HT-29 (cell line): Measurements from ENCODE around the gene LYL1. TPM values are rescaled to one million over a fixed set of nuclear protein-coding genes. Genes with fewer than 3 reads are reported as not detected.
"Not testable (repeated sequence)": the region's sequence is repeated elsewhere in the genome, so short reads cannot be mapped to it uniquely, and the experiment has no call there.

Source experiments
- DNase-seq: peaks from one replicate; pipeline ENCODE4 v3.0.0-alpha.2; 2015; ENCODE audit warnings: low spot score
- total RNA-seq: library from RNA; depleted of rRNA; stranded (reverse); fragments of >200 nt; shearing (Covaris generic); gene quantifications from 2 replicates; pipeline ENCODE4 v1.2.3, GENCODE V29; 2014; rRNA removed

Gene LYL1
- total RNA-seq, result 1.8 and 2.5 TPM in 2 replicates

DNA sequence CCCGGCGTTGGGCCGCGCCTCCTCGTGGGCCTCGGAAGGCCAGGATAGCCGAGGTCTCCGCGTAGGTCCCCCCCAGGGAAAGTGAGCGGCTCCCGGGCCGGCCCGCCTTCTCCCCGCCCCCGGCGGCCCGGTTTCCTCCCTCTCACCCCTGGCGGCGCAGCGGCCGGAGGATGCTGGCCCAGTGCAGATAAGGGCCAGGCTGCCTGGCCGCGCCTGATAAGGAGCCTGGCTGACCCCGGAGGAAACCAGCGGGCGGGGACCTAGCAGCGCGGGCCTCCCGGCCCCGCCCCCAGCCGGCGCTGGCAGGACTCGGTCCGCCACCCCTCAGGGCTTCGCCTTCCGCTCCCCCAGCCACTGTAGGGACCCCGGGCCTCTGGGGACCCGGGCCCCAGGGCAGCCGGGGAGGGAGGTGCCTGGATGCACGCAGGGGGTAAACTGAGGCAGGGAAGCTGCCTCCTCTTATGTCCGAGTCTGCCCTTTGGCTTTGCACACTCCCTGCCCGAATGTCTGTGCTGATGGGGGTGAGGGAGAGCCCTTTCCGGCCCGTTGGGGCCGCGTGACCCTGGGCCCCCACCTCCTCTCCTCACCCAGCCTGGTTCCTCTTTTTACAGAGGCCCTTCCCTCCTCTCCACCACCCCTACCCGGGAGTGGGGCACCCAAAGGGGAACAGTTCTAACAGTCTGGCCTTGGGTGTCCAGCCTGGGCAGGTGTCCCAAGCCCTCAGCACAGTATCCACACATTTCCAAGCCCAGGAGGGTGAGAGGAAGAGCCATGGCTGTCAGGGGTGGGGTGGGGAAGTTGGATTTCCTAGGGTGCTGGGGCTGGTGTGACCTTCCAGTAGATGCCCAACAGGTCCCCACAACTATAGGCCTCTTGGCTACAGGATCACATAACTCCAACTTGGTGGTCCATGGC, at the start of gene LYL1:
LYL1 (minus strand) TSS at position 193 of the 915 bp plus-strand sequence. CDS start 1,687 bp downstream, outside the sequence.
- DNase-seq, result no peak

DNA sequence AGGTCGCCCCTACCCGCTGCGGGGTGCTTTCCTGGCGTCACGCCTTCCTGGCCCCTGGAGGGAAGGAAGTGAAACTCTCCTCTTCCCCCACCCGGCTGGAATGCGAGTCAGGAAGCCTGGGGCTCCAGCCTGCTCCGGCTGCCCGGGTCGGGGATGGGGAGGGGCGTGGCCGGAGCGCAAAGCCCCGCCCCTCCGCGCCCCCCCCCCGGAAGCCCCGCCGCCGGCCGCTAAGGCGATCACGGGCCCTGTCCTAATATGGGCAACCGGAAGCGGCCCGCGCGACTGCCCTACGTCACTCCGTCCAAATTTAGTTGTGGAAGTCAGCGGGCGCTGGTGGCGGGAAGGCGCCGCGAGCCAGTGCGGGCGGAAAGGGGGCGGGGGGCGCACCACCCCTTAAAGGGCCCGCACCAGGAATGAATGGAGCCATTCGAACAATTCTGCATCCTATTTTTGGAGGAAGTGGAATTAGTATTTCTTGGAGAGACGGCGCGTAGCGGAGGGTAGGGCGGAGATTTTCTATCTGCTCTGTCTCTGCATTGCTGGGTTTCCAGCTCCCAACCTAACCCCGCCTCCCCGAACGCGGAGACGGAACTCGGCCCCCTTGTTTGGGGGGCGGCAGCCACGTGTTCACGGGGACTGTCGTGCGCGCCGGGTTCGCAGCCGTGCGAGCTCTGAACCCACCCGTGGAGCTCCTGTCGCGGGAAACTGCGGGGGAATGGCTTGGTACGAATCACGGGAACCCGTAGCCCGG, 49.1 kb upstream of the LYL1 start:
- peak; percentile 91 for DNase-seq

DNA sequence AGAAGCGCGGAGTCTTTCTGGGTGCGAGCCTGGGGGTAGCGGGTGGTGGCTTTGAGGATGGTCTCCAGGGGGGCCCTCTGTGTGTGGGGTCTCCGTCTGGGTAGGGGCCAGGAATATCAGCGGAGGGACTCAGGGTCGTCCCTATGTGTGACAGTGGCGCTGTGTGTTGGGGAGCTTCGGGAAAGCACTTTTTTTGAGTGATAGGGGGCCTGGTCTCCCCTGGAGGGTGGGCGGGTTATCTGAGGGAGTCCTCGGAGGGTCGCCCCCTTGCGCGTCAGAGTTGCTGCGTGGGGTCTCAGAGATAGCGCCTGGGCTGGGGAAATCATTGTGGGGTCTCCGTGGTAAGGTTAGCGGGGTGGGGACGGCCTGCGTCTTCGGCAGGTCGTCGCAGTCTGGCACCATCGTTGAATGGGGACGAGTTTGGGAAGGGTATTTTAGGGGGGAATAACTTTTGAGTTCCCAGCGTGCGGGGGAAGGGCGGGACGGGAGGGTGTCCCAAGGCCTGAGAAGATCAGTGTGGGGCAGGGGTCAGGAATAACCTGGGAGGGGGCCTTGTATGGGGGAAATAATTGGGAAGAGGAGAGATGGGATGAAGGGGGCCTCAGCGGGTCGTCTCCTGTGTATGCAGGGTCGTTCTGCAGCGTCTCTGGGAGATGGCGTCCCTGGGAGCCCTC, 48.4 kb upstream of the LYL1 start:
- DNase-seq, result no peak

DNA sequence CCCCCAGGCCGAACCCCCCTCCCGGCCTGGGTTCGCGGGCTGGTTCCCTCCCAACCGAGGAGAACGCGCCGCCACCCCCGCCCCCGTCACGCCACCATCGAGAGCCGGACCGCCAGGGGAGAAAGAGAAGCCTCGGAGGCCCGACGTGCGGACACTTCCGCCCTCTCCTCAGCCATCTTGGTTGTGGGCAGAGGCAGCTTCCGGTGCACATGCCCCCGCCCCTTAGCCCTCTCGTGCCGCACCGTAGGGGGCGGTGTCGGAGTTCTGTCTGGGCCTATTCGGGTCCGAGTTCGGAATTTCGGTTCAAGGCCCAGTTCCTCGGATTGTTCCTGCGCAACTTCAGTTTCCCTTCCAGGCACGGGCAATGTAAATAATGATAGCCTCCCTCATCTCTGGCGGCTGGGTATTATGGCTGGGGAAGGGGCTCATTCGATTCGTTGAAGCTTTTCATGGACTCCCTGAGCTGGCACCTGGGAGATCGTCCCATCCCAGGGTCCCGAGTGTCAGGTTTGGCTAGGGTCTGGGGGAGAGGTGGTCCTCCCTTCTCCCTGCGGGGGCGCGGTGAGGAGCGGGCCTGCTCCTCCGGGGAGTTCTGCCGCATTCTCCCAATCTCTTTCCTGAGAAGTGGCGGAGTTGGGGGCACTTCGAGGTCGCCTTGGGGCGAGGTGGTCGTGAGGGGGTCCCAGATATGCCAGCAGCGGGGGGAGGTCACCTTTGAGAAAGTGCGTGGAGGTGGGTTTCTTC, 47.7 kb upstream of the LYL1 start, which contains the start of the genes IER2 and STX10:
IER2 (plus strand) TSS at position 225 of the 744 bp plus-strand sequence. CDS start 2,776 bp downstream, outside the sequence.
STX10 (minus strand) TSS at position 189 of the 744 bp plus-strand sequence. CDS start 202 bp downstream, outside the sequence.
- peak; percentile 84 for DNase-seq

DNA sequence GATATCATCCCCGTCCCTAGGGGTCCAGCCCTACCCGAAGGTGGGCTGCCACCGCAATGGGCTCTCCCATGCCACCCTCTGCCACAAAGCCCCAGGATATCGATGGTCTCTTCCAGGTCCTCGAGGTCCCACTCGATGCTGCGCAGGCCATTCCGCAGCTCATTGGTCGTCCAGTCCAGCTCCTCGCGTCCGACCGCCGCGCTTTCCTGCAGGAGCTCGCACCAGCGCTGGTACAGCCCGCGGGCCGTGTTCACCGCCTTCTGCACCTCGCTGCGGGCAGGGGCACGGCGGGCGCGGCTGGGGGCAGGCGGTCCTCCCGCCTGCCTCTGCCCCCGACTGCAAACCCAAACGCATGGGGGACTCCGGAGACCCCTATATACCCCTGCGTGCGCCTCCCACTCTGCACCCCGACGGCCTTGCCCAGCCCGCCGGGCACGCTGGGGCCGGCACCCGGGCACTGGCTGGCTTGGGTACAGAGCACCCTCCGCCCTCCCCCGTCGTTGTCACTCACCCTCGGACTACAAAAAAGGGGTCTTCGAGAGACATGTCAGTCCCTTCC, 47.0 kb upstream of the LYL1 start:
- peak; percentile 33 for DNase-seq

DNA sequence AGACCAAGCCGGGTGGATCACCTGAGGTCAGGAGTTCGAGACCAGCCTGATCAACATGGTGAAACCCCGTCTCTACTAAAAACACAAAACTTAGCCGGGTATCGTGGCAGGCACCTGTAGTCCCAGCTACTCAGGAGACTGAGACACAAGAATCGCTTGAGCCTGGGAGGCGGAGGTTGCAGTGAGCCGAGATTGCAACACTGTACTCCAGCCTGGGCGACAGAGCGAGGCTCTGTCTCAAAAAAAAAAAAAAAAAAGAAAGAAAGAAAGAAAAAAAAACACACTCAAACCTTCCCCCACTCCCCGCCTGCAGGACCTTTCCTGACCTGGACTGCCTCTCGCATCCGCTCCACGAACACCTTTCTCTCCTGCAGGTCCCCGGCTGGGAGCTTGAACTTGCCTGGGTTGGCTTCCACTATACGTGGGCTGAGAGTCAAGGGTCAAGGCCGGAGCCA, 46.5 kb upstream of the LYL1 start:
- not testable (repeated sequence) for DNase-seq

DNA sequence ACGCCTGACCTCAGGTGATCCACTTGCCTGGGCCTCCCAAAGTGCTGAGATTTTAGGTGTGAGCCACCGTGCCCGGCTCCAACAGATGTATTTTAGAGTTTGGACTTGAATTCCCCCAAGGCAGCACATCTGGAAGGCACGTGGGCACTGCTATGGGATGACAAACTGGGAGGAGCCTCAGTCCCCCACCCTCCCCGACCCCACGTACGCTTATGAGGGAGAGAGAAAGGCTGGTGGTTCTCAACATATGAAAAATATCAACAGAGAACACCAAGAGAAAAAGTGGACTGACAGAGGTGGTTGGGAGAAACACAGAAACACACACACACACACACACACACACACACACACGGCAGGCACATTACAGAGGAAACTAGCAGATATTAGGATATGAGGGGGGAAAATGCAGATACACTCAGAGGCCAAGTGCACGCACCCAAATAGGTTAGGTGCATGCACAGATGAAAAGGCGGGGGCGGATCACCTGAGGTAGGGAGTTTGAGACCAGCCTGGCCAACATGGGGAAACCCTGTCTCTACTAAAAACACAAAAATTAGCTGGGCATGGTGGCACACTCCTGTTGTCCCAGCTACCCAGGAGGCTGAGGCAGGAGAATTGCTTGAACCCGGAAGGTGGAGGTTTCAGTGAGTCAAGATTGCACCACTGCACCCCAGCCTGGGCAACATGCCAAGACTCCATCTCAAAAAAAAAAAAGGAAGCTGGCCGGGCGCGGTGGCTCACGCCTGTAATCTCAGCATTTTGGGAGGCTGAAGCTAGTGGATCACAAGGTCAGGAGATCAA, 44.3 kb upstream of the LYL1 start:
- DNase-seq, result no peak

DNA sequence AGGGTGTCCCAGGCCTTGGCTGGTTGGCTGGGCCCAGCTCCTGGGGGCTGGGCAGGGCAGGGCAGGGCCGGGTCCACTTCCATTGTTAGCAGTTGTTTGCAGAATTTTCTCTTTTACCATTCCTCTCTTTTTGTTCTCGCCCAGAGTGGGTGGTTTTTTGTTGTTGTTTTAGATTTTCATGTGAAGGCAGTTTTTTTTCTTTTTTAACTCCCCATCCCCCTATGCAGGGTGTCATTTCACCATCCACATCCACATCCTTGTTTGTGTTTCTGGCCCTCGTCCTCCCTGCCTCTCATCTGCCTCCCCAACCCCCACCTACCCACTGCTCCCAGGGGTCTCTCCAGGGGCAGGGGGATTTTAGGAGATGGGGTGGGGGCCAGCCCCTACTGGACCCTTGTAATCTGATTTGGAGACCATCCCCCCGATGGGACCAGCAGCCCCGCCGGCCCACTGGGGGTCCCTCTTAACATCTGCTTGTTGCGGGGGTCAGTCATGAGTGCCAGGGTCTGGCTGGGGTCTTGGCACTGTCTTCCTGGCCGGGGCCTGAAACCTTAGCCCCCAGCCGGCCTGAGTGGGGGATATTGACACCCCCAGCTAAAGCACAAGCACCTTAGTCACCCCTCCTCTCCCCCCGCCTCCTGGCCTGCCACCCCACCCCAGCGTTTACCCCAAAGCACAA, 37.1 kb upstream of the LYL1 start:
- DNase-seq, result no peak

DNA sequence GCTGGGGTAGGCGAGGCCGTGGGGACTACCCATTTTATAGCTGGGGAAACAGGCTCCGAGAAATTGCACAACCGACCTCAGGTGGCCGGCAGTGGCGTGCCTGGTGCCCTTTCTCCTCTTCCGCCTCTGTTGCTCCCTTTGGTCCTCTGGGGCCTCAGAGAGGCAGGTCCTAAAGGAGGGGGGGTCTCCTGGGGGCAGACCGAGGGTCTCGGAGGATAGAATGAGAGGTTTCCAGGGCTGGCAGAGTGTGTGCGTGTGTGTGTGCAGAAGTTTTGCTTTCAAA, 36.2 kb upstream of the LYL1 start:
- DNase-seq, result no peak

DNA sequence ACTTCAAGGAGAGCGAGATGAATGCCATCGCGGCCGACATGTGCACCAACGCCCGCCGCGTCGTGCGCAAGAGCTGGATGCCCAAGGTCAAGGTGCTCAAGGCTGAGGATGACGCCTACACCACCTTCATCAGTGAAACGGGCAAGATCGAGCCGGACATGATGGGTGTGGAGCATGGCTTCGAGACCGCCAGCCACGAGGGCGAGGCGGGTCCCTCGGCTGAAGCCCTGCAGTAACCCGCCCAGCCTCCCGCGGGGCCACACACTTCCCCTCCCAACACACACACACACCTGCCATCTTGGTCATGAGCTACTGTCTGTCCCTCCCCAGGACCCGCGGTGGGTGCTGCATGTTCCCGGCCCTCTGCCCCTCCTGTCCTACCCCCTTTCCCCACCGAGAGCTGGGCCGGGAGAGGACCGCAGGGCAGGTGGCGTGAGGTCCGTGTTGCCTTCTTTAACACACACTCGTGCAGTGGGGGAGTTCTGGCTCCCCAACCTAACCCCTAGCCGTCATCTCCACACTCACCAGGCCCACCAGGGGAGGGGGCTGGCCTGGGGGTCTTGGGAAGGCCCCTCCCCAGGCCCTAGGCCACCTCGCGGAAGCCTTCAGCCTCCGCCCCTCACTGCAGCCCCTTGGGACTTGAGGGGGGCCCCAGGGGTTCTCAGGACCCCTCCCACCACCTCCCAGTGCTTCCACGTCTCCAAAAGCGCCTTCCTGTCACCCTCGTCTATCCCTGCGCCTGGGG, 35.7 kb upstream of the LYL1 start:
- DNase-seq, result no peak

DNA sequence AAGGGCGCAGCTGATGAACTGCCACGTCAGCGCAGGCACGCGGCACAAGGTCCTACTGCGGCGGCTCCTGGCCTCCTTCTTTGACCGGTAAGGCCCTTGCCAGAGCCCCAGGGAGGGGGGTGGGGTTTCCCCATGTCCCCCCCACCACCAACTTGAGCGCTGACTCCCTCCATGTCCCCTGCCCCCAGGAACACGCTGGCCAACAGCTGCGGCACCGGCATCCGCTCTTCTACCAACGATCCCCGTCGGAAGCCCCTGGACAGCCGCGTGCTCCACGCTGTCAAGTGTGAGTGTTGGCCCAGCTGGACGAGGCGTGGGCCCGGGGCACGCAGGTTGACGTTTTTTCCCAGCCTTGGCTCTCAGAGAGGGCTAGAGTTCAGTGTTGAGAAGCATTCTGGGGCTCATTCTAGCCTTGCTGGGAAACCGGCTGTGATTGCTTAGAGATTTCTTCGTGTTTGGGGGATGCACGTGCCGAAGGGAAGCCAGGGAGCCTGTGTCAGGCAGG, 34.7 kb upstream of the LYL1 start:
- no peak for DNase-seq

DNA sequence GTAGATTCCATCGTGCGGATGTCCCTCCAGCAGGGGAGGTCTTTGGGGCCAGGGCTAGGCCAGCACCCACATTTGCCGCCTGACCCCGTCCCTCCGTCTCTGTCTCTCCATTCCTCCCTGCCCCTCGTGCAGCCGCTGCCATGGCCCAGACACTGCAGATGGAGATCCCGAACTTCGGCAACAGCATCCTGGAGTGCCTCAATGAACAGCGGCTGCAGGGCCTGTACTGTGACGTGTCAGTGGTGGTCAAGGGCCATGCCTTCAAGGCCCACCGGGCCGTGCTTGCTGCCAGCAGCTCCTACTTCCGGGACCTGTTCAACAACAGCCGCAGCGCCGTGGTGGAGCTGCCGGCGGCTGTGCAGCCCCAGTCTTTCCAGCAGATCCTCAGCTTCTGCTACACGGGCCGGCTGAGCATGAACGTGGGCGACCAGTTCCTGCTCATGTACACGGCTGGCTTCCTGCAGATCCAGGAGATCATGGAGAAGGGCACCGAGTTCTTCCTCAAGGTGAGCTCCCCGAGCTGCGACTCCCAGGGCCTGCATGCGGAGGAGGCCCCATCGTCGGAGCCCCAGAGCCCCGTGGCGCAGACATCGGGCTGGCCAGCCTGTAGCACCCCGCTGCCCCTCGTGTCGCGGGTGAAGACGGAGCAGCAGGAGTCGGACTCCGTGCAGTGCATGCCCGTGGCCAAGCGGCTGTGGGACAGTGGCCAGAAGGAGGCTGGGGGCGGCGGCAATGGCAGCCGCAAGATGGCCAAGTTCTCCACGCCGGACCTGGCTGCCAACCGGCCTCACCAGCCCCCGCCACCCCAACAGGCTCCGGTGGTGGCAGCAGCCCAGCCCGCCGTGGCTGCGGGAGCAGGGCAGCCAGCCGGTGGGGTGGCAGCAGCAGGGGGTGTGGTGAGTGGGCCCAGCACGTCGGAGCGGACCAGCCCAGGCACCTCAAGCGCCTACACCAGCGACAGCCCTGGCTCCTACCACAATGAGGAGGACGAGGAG, 32.7 kb upstream of the LYL1 start:
- DNase-seq, result no peak

DNA sequence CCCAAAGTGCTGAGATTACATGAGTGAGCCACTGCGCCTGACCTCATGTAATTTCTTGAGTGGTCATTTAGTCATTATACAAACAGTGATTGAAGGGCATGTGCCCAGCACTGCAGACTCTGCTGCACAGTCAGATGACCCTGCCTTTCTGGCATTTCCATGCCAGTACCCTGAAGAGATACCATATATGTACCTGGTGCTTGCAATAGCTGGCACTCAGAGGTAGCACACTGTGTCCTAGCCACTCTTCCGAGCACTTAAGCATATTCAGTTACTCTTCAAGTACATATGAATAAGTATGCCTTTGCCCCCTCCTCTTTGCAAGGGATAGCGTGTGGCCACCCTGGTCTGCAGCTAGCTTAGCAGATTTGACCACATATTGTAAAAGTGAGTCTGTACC, 32.0 kb upstream of the LYL1 start:
- no peak for DNase-seq

DNA sequence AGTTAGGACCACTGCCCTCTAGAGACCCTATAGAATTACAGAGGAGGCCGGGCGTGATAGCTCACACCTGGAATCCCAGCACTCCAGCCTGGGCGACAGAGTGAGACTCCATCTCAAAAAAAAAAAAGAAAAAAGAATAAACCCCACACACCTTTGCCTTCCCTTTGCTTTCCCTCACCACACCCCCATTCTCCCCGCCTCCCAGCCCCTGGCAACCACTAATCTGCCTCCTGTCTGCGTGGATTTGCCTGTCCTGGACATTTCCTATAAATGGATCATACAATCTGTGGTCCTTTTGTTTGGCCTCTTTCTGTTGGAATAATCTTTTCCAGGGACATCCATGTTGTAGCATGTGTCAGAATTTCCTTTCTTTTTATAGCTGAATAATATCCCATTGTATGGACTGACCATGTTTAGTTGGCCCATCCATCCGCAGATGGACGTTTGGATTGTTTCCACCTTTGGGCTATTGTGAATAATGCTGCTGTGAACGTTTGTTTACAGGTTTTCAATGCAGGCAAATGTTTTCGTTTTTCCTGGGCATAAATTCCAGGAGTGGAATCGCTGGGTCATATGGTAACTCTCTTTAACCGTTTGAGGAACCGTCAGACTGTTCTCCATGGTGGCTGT, 30.7 kb upstream of the LYL1 start:
- no peak for DNase-seq

DNA sequence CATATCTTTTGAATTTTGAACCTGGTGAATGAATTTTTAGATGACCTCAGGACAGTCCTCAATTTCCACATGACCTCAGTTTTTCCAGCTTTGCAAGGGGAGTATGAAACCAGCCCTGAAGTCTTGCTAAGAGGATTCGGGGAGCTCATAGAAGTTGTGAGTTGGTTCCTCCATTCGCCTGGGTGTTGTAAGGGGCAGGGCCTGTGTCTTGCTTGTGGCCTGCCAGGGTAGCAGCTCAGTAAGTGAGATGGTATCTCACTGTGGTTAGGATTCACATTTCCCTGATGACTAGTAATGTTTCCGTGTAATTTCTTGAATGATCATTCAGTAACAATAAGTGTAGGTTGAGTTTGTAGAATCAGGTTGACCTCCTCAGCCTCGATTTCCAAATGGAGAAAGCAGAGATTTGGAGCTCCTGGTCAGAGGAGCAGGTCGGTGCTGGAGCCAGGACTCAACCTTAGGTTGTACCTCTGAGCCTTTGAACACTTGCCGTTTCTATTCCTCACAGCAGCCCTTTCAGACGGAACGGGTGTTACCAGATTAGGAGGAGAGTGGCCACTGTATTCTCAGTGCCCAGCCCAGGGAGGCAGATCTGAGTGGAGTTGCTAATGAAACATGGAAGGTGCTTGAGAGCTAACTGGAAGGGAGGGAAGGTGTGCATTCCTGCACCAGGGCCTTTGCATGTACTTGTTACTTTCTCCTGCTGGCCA, 30.0 kb upstream of the LYL1 start:
- DNase-seq, result no peak

DNA sequence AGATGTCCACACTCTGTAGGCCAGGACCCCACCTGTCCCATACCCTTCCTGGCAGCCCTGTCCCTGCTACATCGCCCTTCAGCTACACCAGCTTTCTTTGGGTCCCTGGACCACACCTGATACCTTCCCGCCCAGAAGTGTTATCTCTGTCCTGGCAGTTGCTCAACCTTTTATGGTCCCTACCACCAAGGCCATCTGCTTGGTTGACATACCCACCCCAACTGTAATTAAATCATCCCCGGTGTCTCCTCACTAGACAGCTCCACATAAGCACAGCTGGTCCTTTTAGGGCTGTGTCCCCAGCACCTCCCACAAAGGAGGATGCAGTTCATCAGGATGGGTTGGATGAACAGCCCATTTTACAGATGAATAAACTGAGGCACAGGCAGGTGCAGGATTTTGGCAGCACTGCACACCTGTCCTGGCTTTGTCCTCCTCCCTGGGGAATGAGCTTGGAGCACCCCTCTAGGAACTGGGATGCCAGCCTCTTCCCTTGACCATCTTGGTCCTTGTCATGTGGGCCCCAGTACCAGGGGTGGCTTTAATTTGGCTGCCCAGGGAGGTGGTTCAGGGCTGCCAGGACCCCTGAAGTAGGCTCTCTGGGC, 28.3 kb upstream of the LYL1 start:
- no peak for DNase-seq
